Loucy (cell line): ENCODE data around the gene RPS5.

Source experiments
- H2AFZ ChIP-seq: fragments of 200-600 bp; sonication (generic); 2 replicates; pipeline ENCODE4 v1.6.0; 2016; ENCODE audit warnings: antibody characterized with exemption, mild to moderate bottlenecking, low read length, moderate library complexity
- H3F3A ChIP-seq: fragments of 200-600 bp; 2 replicates; pipeline ENCODE4 v1.6.0; 2016; ENCODE audit warnings: antibody characterized with exemption, low read depth, mild to moderate bottlenecking
- H3K27me3 ChIP-seq: fragments of 200-600 bp; sonication (generic); 2 replicates; pipeline ENCODE4 v1.6.1; 2014; ENCODE audit warnings: low read length, mild to moderate bottlenecking; ENCODE audit not compliant: insufficient read depth, poor library complexity, severe bottlenecking
- H3K36me3 ChIP-seq: fragments of 200-600 bp; sonication (generic); 2 replicates; pipeline ENCODE4 v1.6.1; 2016; ENCODE audit warnings: low read length; ENCODE audit not compliant: insufficient read depth
- H3K4me1 ChIP-seq: fragments of 200-600 bp; sonication (generic); 2 replicates; pipeline ENCODE4 v1.5.1; 2014; ENCODE audit warnings: low read length, mild to moderate bottlenecking; ENCODE audit not compliant: insufficient read depth, poor library complexity, severe bottlenecking
- H3K4me2 ChIP-seq: fragments of 200-600 bp; sonication (generic); 2 replicates; pipeline ENCODE4 v1.6.0; 2014; ENCODE audit warnings: antibody characterized with exemption, low read length, low read depth, mild to moderate bottlenecking; ENCODE audit not compliant: poor library complexity, severe bottlenecking
- H3K4me3 ChIP-seq: fragments of 200-600 bp; sonication (generic); 2 replicates; pipeline ENCODE4 v1.5.1; 2014; ENCODE audit warnings: low read length, mild to moderate bottlenecking, mixed read lengths; ENCODE audit not compliant: poor library complexity, severe bottlenecking
- H3K79me2 ChIP-seq: fragments of 200-600 bp; sonication (generic); 2 replicates; pipeline ENCODE4 v1.6.1; 2014; ENCODE audit warnings: low read length; ENCODE audit not compliant: insufficient read depth
- H3K9ac ChIP-seq: fragments of 200-600 bp; sonication (generic); 2 replicates; pipeline ENCODE4 v1.6.0; 2014; ENCODE audit warnings: mild to moderate bottlenecking, low read depth, low read length, moderate library complexity; ENCODE audit not compliant: poor library complexity, severe bottlenecking
- H3K9me2 ChIP-seq: fragments of 200-600 bp; sonication (generic); replicated peaks from 2 replicates; pipeline ENCODE4 v1.6.1; 2016; ENCODE audit warnings: low read depth, low read length, mixed read lengths
- H3K9me3 ChIP-seq: fragments of 200-600 bp; sonication (generic); 2 replicates; pipeline ENCODE4 v1.6.1; 2014; ENCODE audit warnings: mild to moderate bottlenecking, antibody characterized with exemption, low read length, low read depth; ENCODE audit not compliant: insufficient read depth
- H4K20me1 ChIP-seq: fragments of 200-600 bp; sonication (generic); 2 replicates; pipeline ENCODE4 v1.6.0; 2014; ENCODE audit warnings: antibody characterized with exemption, low read length, mild to moderate bottlenecking; ENCODE audit not compliant: insufficient read depth, poor library complexity, severe bottlenecking
- CTCF ChIP-seq: fragments of 200-600 bp; sonication (generic); conservative IDR thresholded peaks from 2 replicates; pipeline ENCODE4 v1.5.1; 2014; ENCODE audit warnings: mild to moderate bottlenecking, antibody characterized with exemption, low read length
- EZH2phosphoT487 ChIP-seq: fragments of 200-600 bp; IDR thresholded peaks from 2 replicates; pipeline ENCODE4 v1.6.1; 2018; ENCODE audit warnings: antibody characterized with exemption, mild to moderate bottlenecking, moderate library complexity, borderline replicate concordance

The RPS5 gene

GRCh38 chr19:58382997-58383603, 4.0 kb upstream of the RPS5 start:
- H3K4me1 ChIP-seq: peaks cover 25% of the 10 kb centered on the region
- no peaks in the 10 kb centered on the region for H3K9me2 ChIP-seq
- no peak overlapping the region for H3K9ac ChIP-seq
- H2AFZ ChIP-seq: no peak overlapping the region
- H3K79me2 ChIP-seq: peaks cover 27% of the 10 kb centered on the region
- no peak overlapping the region for H3K4me3 ChIP-seq
- H3F3A ChIP-seq: no peaks in the 10 kb centered on the region
- H3K27me3 ChIP-seq: no peaks in the 10 kb centered on the region
- no peaks in the 10 kb centered on the region for H3K9me3 ChIP-seq
- H3K4me2 ChIP-seq: no peak overlapping the region
- no peaks in the 10 kb centered on the region for H3K36me3 ChIP-seq
- H4K20me1 ChIP-seq: peaks cover 10% of the 10 kb centered on the region
- TF ChIP-seq EZH2phosphoT487: no peak
- no peak for TF ChIP-seq CTCF

GRCh38 chr19:58385313-58385890, 1.7 kb upstream of the RPS5 start:
- H2AFZ ChIP-seq: no peak overlapping the region
- H3K27me3 ChIP-seq: no peaks in the 10 kb centered on the region
- no peaks in the 10 kb centered on the region for H3F3A ChIP-seq
- H3K9me3 ChIP-seq: no peaks in the 10 kb centered on the region
- H3K79me2 ChIP-seq: peaks cover 49% of the 10 kb centered on the region
- no peaks in the 10 kb centered on the region for H3K9me2 ChIP-seq
- TF ChIP-seq CTCF: no peak
- peaks cover 30% of the 10 kb centered on the region for H3K4me1 ChIP-seq
- peaks cover under 1% of the 10 kb centered on the region; the same call in 1 of the 2 replicates for H3K36me3 ChIP-seq
- peak overlapping the region; percentile 88 for H3K4me2 ChIP-seq
- peak overlapping the region; percentile 96 for H3K4me3 ChIP-seq
- H3K9ac ChIP-seq: peak overlapping the region; percentile 99
- peaks cover 30% of the 10 kb centered on the region for H4K20me1 ChIP-seq

- H3K4me1 ChIP-seq: peaks cover 31% of the 10 kb centered on the region
- no peaks in the 10 kb centered on the region for H3K9me2 ChIP-seq
- peak overlapping the region; percentile 77 for H2AFZ ChIP-seq
- H3K4me3 ChIP-seq: peak overlapping the region; percentile 96
- H3K9me3 ChIP-seq: no peaks in the 10 kb centered on the region
- TF ChIP-seq CTCF (no peak), EZH2phosphoT487 (no peak)
- H3K4me2 ChIP-seq: peak overlapping the region; percentile 88
- H3K79me2 ChIP-seq: peaks cover 55% of the 10 kb centered on the region
- no peaks in the 10 kb centered on the region for H3K27me3 ChIP-seq
- H4K20me1 ChIP-seq: peaks cover 34% of the 10 kb centered on the region
- peaks cover 6% of the 10 kb centered on the region; the same call in 1 of the 2 replicates for H3K36me3 ChIP-seq
- peak overlapping the region; percentile 99 for H3K9ac ChIP-seq
- no peaks in the 10 kb centered on the region for H3F3A ChIP-seq
Measured at GRCh38 chr19:58385891-58386575, 1.0 kb upstream of the RPS5 start.
